ENCODE results near the gene DAZL. TPM values are rescaled to one million over a fixed set of nuclear protein-coding genes. Genes with fewer than 3 reads are reported as not detected.

Gene DAZL
- total RNA-seq, 4 donors from 2014 or later = 0.07 TPM; not detected in 3

- TF ChIP-seq CTCF (IDR thresholded peaks at IDR 0.05) (no peak), POLR2A (IDR thresholded peaks at IDR 0.05) (no peak)
- DNase-seq (ENCODE audit: low spot score in 2 of 2) = peak; percentile 78 to 95
- 8 to 10% methylated on average over 7 of the region's 7 CpGs for WGBS, 2 donors
- no peak overlapping the region for H3K4me3 ChIP-seq (ENCODE audit: low read depth, poor library complexity, severe bottlenecking)
- intact Hi-C loops (cut with DNase I; ENCODE audit: low total_unique reads) = loop anchor here (5.0 kb wide), 1 partner anchor 636 kb away; no protein-coding TSS in a partner anchor
Measured at GRCh38 chr3:16600780-16601536, 4.3 kb downstream of the DAZL start.

- no peak for TF ChIP-seq CTCF (IDR thresholded peaks at IDR 0.05)
- no peak for TF ChIP-seq POLR2A (IDR thresholded peaks at IDR 0.05)
- no peak overlapping the region for H3K4me3 ChIP-seq (ENCODE audit: low read depth, poor library complexity, severe bottlenecking)
- WGBS, 2 donors = 60 to 61% methylated on average over 3 of the region's 3 CpGs
- intact Hi-C loops (cut with DNase I; ENCODE audit: low total_unique reads) = loop anchor here (5.0 kb wide), 1 partner anchor 638 kb away; no protein-coding TSS in a partner anchor
- no peak for DNase-seq (ENCODE audit: low spot score in 2 of 2)
Measured at GRCh38 chr3:16599694-16600093, 5.5 kb downstream of the DAZL start.

GRCh38 chr3:16596352-16597032 lies 8.7 kb downstream of the DAZL start:
- 83% methylated on average over 5 of the region's 5 CpGs for WGBS, 2 donors
- no peak for DNase-seq (ENCODE audit: low spot score in 2 of 2)
- intact Hi-C loops (cut with DNase I; ENCODE audit: low total_unique reads) = no loop called here
- TF ChIP-seq POLR2A (IDR thresholded peaks at IDR 0.05) = no peak
- no peak for TF ChIP-seq CTCF (IDR thresholded peaks at IDR 0.05)
- no peak overlapping the region for H3K4me3 ChIP-seq (ENCODE audit: low read depth, poor library complexity, severe bottlenecking)

GRCh38 chr3:16595778-16596177 lies 9.4 kb downstream of the DAZL start:
- TF ChIP-seq CTCF (IDR thresholded peaks at IDR 0.05) (no peak), POLR2A (IDR thresholded peaks at IDR 0.05) (no peak)
- H3K4me3 ChIP-seq (ENCODE audit: low read depth, poor library complexity, severe bottlenecking) = no peak overlapping the region
- no peak for DNase-seq (ENCODE audit: low spot score in 2 of 2)
- intact Hi-C loops (cut with DNase I; ENCODE audit: low total_unique reads) = no loop called here
- WGBS, 2 donors = 71 to 72% methylated on average over 3 of the region's 3 CpGs

- intact Hi-C loops (cut with DNase I; ENCODE audit: low total_unique reads) = no loop called here
- TF ChIP-seq POLR2A (IDR thresholded peaks at IDR 0.05) (no peak), CTCF (IDR thresholded peaks at IDR 0.05) (no peak)
- 89 to 91% methylated on average over 6 of the region's 6 CpGs for WGBS, 2 donors
- DNase-seq (ENCODE audit: low spot score in 2 of 2) = no peak
- no peak overlapping the region for H3K4me3 ChIP-seq (ENCODE audit: low read depth, poor library complexity, severe bottlenecking)
Measured at GRCh38 chr3:16589867-16590624, 15.2 kb downstream of the DAZL start.

All from lower leg skin (tissue), 4 donors.